Nephron (organoid): ENCODE data around the gene DUSP15.
A peak's percentile ranks its signal among the peaks of the same experiment; 100 is the strongest.

Source experiments
- H3K27ac Mint-ChIP-seq, 3 experiments: 2 replicates each; pipeline ENCODE4 v1.8.0; 2020; ENCODE audit warnings: mixed read lengths in 3 of 3, mild to moderate bottlenecking in 2 of 3, moderate library complexity in 1 of 3
- H3K27me3 Mint-ChIP-seq: 2 replicates; pipeline ENCODE4 v1.8.0; 2021; ENCODE audit warnings: low read depth, mild to moderate bottlenecking, moderate library complexity, mixed read lengths
- H3K36me3 Mint-ChIP-seq: 2 replicates; pipeline ENCODE4 v1.8.0; 2020; ENCODE audit warnings: low read depth, mixed read lengths
- H3K4me1 Mint-ChIP-seq: 2 replicates; pipeline ENCODE4 v1.8.0; 2020; ENCODE audit warnings: mixed read lengths
- H3K4me3 Mint-ChIP-seq, 3 experiments: 2 replicates each; pipeline ENCODE4 v1.8.0; 2020; ENCODE audit warnings: mild to moderate bottlenecking in 3 of 3, mixed read lengths in 3 of 3, moderate library complexity in 2 of 3
- H3K9me3 Mint-ChIP-seq: 2 replicates; pipeline ENCODE4 v1.8.0; 2020; ENCODE audit warnings: mixed read lengths
- TF ChIP-seq, protein P1 (sequence below), 3 experiments: fragments of 200-600 bp; sonication (generic); IDR thresholded peaks; one replicate each; pipeline ENCODE4 v1.5.0; 2021; ENCODE audit warnings: antibody characterized with exemption in 3 of 3; ENCODE audit not compliant: unreplicated experiment in 3 of 3

DUSP15 gene

GRCh38 chr20:31881945-31882344 is 11.6 kb upstream of the DUSP15 start:
- H3K36me3 Mint-ChIP-seq = no peaks in the 10 kb centered on the region
- no peaks in the 10 kb centered on the region for H3K27me3 Mint-ChIP-seq
- H3K9me3 Mint-ChIP-seq = peaks cover 2% of the 10 kb centered on the region
- TF ChIP-seq, protein P1, sequence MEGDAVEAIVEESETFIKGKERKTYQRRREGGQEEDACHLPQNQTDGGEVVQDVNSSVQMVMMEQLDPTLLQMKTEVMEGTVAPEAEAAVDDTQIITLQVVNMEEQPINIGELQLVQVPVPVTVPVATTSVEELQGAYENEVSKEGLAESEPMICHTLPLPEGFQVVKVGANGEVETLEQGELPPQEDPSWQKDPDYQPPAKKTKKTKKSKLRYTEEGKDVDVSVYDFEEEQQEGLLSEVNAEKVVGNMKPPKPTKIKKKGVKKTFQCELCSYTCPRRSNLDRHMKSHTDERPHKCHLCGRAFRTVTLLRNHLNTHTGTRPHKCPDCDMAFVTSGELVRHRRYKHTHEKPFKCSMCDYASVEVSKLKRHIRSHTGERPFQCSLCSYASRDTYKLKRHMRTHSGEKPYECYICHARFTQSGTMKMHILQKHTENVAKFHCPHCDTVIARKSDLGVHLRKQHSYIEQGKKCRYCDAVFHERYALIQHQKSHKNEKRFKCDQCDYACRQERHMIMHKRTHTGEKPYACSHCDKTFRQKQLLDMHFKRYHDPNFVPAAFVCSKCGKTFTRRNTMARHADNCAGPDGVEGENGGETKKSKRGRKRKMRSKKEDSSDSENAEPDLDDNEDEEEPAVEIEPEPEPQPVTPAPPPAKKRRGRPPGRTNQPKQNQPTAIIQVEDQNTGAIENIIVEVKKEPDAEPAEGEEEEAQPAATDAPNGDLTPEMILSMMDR (IDR thresholded peaks at IDR 0.05; ENCODE audit: unreplicated experiment in 3 of 3) = no peak
- H3K27ac Mint-ChIP-seq = no peak overlapping the region
- H3K4me3 Mint-ChIP-seq = peak overlapping the region in 2 of 3 experiments; percentile 2 to 97
- H3K4me1 Mint-ChIP-seq = peaks cover 6% of the 10 kb centered on the region

DNA sequence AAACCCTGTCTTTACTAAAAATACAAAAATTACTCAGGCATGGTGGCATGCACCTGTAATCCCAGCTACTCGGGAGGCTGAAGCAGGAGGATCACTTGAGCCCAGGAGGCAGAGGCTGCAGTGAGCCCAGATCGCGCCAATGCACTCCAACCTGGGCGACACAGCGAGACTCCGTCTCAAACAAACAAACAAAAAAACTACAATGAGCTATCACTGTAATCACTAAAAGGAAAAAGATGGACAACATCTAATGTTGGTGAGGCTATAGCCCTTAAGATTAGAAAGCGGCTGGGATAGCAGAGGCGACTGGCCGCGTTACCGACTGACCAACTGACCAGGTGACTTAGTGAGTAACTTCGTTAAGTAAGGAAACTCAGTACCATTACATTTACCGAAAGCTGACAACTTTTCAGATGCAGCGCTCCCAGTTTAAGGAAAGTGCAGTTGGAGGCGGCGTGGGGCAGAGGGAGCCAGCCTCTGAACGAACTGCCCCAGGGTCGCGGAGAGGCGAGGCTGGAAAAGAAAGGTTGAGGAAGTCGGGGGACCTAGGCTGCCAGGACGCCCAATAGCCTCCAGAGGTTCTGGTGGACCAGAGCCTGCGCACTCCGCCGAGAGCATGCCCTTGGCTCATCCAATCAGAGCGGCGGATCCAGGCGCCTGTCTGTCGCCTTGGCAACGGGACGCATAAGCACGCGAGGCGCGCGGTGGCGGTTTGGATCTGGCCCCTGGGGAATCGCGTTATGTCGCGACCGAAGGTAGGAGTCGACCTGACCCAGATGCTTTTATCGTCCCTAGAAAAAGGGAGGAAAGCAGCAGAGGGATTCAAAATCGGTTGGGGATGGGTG is 9.0 kb upstream of the DUSP15 start:
- Mint-ChIP-seq H3K36me3 (peaks cover 4% of the 10 kb centered on the region), H3K27me3 (no peaks in the 10 kb centered on the region), H3K9me3 (peaks cover 2% of the 10 kb centered on the region), H3K27ac (peak overlapping the region; percentile 48 to 90 (median 80)), H3K4me3 (peak overlapping the region; percentile 90 to 97 (median 91)), H3K4me1 (peaks cover 6% of the 10 kb centered on the region)
- TF ChIP-seq, protein P1 (IDR thresholded peaks at IDR 0.05; ENCODE audit: unreplicated experiment in 3 of 3) = no peak

DNA sequence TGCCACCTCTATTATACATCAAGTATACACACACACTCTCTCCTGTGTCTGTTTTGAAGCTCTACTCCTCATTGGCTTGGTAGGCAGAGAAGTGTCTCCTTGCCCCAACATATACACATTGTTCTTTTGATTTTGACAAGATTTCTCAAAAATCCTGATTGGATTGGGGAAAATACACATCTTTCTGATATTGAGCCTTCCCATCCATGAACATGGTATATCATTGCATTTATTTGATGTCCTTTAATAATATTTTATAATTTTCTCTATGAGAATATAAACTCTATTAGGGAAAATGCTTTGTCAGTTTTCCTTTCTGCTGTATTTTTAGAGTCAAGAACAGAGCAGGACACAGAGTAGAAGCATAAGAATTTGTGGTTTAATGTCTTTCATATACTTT is 7.4 kb upstream of the DUSP15 start:
- peaks cover 6% of the 10 kb centered on the region for H3K4me1 Mint-ChIP-seq
- no peak overlapping the region for H3K27ac Mint-ChIP-seq
- H3K36me3 Mint-ChIP-seq = peaks cover 4% of the 10 kb centered on the region
- H3K4me3 Mint-ChIP-seq = no peak overlapping the region
- H3K27me3 Mint-ChIP-seq = no peaks in the 10 kb centered on the region
- TF ChIP-seq, protein P1 (IDR thresholded peaks at IDR 0.05; ENCODE audit: unreplicated experiment in 3 of 3) = no peak
- peaks cover 2% of the 10 kb centered on the region for H3K9me3 Mint-ChIP-seq

DNA sequence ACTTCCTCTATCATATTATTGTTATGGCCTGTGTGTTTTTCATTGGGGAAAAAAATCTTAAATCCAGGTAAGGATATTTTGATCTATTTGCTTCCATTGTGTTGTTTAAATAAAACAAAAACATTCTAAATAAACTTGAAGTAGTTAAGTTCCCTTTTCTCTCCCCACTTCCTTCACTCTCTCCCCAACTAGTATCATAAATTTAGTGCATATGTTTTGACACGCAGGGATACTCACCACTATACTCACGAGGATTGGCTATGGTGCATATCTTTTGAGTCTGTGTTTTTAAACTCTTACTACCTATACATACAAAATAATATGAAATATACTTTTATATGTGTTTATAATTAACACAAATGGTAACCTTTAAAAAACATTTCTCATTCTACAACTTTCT is 5.3 kb upstream of the DUSP15 start:
- TF ChIP-seq, protein P1 (IDR thresholded peaks at IDR 0.05; ENCODE audit: unreplicated experiment in 3 of 3) = no peak
- Mint-ChIP-seq H3K36me3 (peaks cover 4% of the 10 kb centered on the region), H3K27ac (peak overlapping the region in 1 of 3 experiments; percentile 0), H3K9me3 (peaks cover 2% of the 10 kb centered on the region), H3K4me1 (peaks cover 8% of the 10 kb centered on the region), H3K4me3 (no peak overlapping the region), H3K27me3 (peaks cover 8% of the 10 kb centered on the region)

DNA sequence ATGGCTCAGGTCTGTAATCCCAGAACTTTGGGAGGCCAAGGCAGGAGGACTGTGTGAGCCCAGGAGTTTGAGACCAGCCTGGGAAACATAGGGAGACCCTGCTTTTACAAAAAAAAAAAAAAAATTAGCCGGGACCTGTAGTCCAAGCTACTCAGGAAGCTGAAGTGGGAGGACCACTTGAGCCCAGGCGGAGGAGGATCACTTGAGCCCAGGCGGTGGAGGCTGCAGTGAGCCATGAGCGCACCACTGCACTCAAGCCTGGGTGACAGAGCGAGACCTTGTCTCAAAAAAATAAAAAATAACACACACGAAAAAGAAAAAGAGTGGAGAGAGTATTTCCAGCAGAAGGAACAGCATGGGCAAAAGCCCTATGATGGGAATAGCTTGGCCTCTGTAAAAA is 2.1 kb upstream of the DUSP15 start:
- Mint-ChIP-seq H3K27ac (peak overlapping the region in 1 of 3 experiments; percentile 22), H3K4me1 (peaks cover 14% of the 10 kb centered on the region), H3K9me3 (no peaks in the 10 kb centered on the region), H3K4me3 (peak overlapping the region in 2 of 3 experiments; percentile 11 to 27), H3K36me3 (peaks cover 4% of the 10 kb centered on the region), H3K27me3 (peaks cover 8% of the 10 kb centered on the region)
- TF ChIP-seq, protein P1 (IDR thresholded peaks at IDR 0.05; ENCODE audit: unreplicated experiment in 3 of 3) = no peak

DNA sequence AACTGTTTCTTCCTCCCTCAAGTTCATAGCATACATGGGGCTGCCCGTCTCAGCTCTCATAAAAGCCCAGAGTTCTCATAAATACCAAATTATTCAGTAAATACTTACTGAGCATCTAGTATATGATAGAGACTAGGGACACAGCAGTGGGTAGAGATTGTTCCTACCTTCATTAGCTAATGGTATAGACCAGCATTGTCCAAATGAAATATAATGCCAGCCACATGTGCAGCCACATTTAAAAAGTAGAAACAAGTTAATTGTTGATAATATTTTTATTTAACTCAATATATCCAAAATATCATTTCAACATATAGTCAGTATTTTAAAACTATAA is 1.3 kb upstream of the DUSP15 start:
- Mint-ChIP-seq H3K27ac (peak overlapping the region in 2 of 3 experiments; percentile 80 to 86), H3K36me3 (peaks cover 8% of the 10 kb centered on the region), H3K4me1 (peaks cover 14% of the 10 kb centered on the region), H3K9me3 (no peaks in the 10 kb centered on the region), H3K27me3 (peaks cover 8% of the 10 kb centered on the region), H3K4me3 (peak overlapping the region; percentile 85 to 95 (median 93))
- TF ChIP-seq, protein P1 (IDR thresholded peaks at IDR 0.05; ENCODE audit: unreplicated experiment in 3 of 3) = no peak
